ENCODE measurements around the gene FIBP. TPM values are rescaled to one million over a fixed set of nuclear protein-coding genes. Genes with fewer than 3 reads are reported as not detected.

FIBP gene
- total RNA-seq, 1 donor from 2014 or later, result 157 TPM

DNA sequence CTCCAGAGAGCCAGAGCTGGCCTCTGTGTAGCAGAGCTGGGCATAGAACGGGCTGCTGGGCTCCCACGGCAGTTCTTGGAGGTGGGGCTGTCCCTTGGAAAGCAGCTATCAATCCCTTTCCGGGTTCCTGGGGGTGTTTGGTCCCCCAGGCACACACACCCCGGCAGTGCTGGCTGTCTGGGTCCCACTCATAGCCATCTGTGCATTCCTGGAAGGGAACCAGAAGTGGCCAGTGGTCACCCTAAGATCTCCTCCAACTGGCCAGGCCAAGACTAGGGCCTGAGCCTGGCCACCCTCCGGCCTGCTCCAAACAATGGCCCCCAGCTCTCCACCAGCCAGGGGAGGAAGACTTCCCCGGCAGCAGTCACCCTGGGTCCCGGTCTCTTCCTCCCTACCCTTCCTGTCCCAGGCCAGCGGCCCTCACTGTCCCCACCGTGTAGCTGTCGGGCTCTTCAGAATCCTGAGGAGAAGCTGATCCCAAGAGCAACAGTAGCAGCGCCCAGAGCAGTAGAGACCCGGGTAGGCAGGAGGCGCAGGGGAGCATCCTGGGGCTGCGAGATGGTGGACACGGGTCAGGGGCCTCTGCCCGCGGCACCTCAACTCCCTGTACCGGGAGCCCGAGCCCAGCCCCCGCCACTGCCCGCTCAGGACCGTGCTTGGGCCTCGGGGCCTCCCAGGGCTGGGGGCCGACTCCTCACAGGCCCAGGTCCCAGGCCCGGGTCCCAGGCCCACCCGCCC lies 16.3 kb downstream of the FIBP start:
- no peak for DNase-seq (ENCODE audit: low read depth in 2 of 2)

DNA sequence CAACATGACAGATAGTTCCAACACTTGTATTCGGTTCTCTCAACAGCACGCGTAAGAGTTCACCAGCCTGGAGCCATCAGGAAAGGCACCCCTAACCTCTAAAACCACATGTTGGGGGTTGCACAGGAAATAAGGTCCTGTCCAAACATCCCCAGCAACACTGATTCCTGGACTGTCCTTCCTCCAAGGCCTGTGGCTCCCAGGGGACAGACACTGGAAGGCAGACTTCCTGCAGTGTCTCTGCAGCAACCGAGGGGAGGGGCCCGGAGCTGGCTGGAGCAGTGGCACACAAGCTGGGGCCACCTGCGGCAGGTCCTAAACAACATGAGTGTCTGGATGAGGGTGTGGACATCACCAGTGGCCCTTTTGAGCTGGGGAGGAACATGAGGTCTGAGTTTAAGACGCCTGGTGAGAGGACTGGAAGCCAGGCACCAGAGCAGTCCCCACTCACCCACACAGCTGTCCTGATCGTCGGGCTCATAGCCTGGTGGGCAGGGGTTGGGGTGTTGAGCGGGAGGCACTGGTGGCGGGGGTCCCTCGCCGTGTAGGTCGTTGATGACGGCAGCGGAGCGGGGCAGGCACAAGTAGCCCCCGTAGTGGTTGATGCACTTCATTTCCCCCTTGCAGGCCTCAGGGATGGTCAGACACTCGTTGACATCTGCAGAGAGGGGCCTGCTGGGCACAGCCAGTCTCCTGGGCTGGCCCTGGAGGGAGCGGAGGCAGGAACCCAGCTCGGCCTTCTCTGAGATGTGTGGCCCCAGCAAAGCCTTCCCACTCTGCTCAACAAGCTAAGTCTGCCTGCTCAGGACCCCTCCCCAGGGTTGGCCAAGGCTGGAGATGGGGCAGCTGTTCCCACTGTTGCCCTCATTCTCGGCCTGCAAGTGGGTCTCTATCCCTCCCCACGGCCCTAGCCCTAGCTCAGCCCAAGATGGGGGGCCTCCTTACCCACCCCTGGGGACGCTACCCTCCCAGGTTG lies 17.3 kb downstream of the FIBP start:
- DNase-seq (ENCODE audit: low read depth in 2 of 2), result no peak

DNA sequence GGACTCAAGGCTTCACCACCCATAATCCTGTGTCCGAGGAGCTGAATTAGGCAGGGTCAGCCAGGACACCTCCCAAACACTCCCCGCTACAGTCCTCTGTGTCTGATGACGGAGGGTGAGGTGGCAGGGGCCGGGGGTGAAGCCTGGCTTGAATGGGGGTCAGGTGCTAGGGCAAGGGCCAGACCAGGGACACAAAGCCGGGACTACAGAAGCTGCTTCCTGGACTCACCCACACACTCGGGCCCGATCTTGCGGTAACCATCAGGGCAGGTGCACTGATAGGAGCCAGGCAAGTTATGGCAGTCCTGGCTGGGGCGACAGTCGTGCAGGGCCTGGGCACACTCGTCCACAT lies 18.0 kb downstream of the FIBP start:
- DNase-seq (ENCODE audit: low read depth in 2 of 2), result no peak

DNA sequence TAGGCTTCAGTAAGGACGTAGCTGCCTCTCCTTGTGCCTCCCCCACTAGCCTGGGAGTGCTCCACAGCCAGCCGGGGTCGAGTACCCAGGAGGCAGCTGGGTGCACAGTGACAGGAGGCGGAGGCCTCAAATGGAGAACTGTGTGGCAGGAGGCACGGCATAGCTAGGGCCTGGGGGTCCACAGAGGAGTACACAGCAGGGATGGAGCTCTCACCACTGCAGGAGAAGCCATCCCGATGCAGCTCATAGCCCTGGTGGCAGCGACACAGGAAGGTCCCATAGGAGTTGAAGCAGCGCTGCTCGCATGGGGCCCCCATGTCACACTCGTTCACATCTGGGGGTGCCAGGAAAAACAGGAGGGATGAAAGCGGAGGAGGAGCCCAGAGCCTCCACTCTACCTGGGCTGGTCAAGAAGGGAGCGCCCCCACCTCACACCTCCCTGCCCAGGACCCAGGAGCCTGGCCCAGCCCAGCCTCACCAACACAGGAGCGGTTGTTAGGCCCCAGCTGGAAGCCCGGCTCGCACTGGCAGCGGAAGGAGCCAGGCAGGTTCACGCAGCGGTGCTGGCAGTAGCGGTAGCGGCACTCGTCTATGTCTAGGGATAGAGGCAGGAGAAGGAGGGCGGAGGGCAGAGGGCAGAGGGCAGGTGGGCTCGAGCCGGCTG lies 18.5 kb downstream of the FIBP start:
- no peak for DNase-seq (ENCODE audit: low read depth in 2 of 2)

DNA sequence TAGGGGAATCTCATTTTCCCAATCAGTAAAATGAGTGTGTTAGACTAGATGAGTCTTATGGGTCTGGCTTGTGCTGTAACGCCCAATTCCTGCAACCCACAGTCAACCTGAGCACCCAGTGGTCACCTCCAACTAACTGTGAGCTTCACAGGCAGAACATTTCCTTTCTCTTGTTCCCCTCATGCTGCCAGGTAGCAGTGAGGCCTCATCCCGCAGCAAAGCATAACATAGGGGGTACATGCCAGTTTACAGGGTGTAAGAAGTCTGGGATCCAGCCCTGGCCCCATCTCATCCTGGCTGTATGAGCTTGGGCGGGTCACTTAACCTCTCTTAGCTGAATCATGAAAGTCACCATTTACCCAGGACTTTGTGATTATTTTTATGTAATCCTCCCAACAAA lies 19.4 kb downstream of the FIBP start:
- no peak for DNase-seq (ENCODE audit: low read depth in 2 of 2)

DNA sequence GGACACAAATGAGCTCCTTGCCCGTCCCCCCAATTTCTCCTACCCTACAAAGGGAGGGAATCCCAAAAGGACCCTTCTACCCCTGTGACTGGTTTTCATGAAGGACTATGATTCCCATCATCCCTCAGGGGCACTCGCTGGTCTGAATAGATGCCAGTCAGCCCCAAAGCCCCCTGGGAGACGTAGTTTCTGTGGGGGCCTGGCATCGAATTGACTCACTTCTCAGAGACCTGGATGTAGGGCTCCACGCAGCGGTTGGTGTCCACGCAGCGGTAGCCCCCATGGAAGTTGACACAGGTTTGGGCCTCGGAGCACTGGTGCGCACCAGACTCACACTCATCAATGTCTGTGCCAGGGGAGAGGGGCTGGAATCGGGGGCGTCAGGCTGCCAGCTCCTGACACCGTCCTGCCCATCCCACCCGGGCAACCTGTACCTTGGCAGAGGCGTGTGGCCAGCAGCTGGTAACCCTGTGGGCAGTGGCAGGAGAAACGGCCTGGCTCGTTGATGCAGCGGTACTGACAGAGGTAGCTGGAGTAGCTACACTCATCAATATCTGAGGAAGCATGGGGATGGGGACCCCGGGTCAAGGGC lies 20.1 kb downstream of the FIBP start:
- DNase-seq (ENCODE audit: low read depth in 2 of 2), result no peak

DNA sequence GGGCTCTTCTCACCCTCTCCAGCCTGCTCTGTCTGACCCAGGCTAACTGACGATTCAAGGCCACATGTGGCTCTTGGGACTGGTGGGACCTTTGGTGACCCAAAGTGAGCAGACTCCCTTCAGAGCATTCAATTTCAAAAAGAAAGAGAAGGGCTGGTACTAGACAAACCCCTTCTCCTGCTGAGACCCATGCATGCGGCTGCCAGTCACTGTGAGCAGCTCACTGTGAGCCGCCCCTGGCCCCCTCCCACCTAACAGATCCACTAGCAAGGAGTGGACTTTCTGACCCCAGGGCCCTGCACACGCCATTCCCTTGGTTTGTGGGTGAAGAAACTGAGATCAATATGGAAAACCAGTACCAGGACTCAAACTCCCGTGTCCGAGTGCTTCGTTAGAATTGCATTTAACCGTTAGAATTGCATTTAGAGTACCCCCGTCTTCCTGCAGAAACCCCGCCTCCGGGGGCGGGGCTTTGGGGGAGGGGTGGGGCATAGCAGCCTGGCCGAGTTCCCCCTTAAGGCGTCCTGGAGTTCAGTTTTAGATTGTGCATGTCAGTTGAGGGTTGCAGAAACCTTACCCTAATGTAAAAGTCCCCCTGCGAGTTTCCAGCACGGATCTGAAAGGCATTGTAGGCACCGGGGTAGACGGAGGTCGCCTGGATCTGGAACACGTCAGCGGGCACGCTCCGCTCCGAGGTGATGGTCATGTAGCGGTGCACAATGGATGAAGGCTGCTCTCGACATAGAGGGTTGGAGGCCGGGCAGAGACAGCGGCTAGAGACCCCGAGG lies 20.8 kb downstream of the FIBP start:
- DNase-seq (ENCODE audit: low read depth in 2 of 2), result no peak

DNA sequence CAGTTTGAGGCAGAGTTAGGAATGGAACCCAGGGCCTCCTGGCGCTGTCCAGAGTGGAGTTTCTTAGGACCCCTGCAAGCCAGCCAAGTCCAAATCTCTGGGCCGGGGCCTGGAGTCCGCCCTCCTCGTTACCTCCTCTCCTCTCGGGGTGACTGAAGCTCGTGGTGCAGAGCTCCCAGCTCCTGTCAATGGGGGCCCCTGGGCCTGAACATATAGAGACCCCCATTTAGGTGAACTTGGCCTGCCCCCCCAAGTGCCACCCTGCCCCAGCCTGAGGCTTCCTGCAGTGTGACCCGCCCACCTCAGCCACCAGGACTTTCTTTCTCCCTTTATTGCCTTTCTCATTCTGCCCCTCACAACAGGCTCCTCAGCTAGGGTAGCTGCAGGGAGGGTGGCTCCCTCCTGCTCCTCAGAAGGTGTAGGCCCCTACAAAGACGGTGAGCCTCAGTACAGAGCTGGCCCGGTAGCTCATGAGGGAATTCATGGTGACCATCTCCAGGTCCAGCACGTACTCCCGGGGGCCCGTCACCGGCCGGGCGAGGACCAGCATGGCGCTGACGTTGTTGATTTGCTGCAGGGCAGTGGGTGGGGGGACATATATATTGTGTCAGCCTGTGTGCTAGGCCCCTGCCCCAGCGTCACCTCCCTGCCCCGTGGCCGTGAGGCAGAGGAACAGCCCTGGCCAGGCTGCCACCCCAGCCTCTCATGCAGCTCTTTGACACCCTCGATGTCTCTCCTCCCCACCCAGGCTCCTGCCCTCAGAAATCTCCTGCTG lies 21.6 kb downstream of the FIBP start:
- no peak for DNase-seq (ENCODE audit: low read depth in 2 of 2)

DNA sequence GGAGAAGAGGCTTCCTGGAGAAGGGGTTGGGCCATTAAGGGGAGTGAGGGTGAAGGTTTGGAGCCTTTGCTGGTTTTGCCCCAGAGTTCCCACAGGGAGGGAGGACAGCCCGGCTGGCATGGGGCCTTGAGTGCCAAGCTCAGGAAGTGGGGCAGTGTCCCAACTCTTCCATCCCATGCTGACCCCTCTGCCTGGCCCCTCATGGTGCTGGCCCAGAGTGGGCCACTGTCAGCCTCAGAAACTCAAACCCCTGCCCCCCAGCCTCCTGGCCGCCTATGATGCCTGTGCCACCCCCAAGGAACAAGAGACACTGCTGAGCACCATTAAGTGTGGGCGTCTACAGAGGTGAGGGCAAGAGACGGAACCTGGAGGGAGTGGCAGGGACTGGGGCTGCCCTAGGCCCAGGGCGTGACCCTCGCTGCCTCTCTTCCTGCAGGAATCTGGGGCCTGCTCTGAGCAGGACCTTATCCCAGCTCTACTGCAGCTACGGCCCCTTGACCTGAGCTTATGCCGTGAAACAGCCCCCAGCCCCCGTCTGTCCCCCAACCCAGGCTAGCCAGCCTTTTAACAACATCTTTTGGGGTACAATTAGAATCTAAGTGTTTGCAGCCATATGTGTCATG lies 22.6 kb downstream of the FIBP start:
- DNase-seq (ENCODE audit: low read depth in 2 of 2), result no peak

DNA sequence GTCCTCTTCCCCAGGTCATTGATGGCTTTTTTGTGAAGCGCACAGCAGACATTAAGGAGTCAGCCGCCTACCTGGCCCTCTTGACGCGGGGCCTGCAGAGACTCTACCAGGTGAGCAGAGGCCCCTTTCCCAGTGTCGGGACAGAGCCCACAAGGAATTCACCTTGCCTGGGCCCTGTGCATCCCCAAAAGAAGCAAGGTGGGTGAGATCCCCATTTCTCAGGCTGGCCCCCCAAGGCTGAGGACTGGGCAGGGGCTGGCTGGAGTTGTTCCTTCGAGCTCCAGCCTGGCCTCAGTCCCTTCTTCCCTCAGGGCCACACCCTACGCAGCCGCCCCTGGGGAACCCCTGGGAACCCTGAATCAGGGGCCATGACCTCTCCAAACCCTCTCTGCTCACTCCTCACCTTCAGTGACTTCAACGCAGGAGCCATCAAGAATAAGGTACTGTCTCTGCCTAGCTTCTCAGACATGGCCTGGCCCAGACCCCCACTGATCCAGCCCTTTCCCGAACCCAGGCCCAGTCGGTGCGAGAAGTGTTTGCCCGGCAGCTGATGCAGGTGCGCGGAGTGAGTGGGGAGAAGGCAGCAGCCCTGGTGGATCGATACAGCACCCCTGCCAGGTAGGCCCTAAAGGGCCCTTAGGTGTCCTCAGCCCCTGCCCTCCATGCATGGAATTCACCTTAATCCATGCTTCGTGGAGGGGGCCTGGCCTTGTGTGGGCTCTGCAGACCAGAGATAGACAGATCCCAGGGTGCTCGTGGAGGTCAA lies 23.4 kb downstream of the FIBP start:
- no peak for DNase-seq (ENCODE audit: low read depth in 2 of 2)

DNA sequence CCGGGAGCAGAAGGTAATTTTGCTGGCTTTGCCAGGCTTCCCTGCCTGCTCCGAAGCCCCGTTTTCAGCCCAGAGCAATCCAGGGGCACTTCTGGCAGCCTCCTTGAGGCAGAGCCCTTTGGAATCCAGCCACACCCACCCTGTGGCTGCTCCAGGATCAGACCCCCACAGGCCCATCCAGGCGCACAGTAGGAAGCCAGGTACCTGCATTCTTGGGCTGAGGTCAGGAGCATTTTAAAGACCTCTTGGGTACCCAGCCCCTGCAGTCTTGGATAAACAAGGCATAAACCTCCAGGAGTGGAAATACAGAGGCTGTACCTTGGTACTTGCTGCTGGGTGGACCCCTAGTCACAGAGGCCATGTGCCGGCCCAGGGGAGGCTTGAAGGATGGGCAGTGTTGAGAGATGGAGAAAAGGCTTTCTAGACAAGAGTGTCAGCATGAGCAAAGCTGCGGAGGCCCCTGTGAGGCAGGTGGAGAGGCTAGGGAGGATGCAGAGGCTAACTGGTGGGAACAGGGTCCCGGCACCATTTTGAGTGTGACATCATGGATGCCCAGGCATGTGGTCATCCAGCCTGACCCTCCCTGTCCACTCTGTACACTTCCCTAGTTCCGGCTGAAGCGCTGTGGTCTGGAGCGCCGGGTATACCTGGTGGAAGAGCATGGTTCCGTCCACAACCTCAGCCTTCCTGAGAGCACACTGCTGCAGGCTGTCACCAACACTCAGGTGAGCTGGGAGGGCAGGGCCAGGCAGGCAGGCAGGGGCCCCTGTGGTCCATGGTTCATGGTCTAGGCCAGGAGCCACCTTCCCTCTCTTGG lies 24.2 kb downstream of the FIBP start:
- DNase-seq (ENCODE audit: low read depth in 2 of 2), result no peak

DNA sequence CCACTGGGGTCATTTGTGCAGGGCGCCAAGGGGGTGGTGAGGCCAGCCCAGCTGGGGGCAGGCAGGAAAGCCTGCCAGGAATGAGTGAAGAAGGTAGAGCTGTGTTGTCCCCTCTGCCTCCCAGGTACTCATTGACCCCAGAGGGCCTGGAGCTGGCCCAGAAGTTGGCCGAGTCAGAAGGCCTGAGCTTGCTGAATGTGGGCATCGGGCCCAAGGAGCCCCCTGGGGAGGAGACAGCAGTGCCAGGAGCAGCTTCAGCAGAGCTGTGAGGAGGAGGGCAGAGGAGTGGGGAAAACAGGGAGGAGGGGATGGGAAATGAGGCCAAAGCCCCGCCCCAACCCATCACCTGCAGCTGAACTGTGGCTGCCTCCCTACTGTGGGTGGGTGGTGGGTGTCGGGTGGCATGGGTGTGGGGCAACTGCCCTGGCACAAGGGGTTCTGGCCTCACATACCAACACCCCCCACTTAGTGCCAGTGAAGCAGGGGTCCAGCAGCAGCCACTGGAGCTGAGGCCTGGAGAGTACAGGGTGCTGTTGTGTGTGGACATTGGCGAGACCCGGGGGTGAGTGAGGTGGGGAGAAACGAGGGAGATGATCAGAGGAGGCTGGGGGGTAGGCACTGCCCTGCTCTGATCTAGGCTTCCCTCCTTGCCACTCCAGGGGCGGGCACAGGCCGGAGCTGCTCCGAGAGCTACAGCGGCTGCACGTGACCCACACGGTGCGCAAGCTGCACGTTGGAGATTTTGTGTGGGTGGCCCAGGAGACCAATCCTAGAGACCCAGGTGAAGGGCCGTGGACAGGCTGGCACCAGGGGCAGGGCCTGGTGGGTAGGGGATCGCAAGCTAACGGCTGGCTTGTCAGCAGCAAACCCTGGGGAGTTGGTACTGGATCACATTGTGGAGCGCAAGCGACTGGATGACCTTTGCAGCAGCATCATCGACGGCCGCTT lies 25.1 kb downstream of the FIBP start:
- DNase-seq (ENCODE audit: low read depth in 2 of 2), result no peak

DNA sequence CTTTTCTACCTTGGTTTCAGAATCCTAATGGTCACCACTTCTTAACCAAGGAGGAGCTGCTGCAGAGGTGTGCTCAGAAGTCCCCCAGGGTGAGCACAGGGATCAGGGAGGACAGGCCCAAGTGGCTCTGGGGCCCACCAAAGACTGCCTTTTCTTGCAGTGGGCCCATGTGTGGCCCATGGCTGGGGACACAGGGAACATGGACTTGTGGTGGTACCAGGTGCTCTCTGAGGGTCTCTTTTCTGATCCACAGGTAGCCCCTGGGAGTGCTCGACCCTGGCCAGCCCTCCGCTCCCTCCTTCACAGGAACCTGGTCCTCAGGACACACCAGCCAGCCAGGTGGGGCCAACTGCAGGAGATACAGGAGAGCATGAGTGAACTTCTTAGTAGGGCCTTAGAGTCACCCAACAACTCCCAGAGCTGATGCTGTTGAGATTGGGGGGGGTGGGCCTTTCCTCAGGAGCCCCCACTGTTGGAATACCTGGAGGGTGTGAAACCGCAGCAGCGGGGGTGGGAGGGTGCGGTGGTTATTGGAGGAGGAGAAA lies 26.0 kb downstream of the FIBP start:
- DNase-seq (ENCODE audit: low read depth in 2 of 2), result no peak

DNA sequence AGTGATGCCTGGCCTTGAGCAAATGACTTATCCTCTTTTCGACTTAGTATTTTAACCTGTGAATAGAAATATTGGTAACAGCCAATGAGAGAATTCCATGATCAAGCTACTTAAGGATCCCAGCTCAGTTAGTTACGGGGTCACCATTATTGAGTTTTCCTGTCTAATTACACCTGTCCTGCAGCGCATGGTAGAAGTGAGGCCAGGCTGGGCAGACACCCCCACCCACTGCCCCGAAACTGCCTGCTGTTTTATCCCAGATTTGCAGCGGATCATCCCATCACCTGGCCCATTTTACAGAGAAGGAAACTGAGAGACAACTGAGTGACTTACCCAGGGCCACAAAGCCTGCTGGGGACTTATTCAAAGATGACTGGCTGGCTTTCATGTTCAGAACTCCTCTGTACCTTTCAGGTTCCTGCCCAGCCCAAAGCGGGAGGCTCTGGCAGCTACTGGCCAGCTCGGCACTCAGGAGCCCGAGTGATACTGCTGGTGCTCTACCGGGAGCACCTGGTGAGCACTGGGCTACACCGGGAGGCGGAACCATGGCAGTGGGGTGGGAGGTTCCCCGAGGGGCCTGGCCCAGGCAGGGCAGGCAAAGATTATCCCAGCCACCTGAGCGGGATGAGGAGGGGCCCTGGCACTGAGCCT lies 26.6 kb downstream of the FIBP start:
- DNase-seq (ENCODE audit: low read depth in 2 of 2), result no peak

DNA sequence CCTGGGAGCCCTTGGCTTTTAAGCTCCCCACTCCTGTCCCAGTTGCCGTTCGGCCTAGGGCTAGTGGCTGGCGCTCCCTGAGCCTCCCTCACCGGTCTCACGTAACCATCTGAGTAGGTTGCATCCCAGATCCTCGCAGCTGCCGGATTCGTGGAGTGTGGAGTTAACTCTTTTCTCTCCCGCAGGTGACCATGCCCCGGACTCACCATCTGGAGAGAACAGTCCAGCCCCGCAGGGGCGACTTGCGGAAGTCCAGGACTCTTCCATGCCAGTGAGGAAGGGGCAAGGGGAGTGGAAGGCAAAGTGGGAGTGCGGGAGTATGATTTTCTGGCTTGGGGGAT lies 27.1 kb downstream of the FIBP start:
- DNase-seq (ENCODE audit: low read depth in 2 of 2), result no peak
